NCI-H446 (cell line): ENCODE data around the gene GPR17.

ENCODE experiments used
- DNase-seq, 2 experiments: peaks; one replicate each; lab custom pipeline; 2025; lab: John Stamatoyannopoulos, UW

GPR17 gene

GRCh38 chr2:127654084-127654837 is 8.3 kb downstream of the GPR17 start:
- DNase-seq, result no peak

DNA sequence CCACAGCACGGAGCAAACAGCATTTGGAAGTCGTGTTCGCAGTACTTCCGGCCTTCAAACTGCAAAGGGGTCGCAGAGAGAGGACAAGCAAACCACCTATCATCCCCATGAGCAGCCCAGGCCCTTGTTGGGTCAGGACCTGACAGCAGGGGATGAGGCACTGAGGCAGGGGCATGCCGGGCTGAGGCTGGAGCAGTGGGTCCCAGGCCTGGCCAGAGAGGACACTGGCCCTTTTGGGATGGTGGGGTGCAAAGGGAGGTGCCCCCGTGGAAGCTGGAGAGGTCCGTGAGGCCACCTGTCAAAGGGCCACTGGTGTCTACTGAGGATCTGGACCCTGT is 8.9 kb downstream of the GPR17 start:
- DNase-seq, result no peak

DNA sequence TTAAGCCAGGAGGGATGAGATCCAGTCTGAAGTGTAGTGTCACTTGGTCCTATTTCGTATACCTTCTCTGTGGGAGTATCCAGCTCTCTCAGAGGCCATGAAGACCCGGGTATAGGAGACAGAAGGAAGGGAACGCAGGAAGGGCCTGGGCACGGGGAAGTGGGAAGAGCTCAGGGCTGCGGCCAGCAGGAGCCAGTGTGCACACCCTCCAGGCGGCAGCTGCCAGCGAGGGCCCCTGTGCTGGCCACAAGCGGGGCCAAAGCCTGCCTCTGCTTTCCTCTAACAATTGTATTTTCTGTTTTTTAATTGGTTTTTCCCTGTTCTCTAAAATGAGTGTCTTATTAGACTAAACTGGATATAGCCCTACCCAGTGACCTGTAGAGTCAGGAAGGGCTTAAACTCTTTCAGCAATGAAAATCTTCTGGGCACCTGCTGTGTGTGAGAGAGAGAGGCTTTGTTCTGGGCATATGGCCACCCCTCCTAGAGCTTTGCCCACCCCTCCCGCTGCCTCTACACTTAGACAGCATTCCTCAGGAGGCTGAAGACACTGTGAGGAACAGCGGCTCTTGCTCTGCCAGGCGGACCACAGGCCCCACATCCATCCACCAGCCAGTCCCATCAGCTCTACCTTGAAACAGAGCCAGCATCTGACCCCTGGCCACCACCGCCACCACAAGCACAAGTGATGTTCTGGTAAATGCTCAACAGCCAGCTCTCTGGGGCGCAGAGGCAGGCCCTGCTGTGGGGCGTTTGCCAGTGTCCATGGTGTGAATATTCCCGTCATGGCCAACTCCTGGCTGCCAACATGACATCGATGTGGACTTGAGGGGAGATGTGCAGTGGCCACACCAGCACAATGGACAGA is 9.5 kb downstream of the GPR17 start:
- DNase-seq, result no peak

- DNase-seq, result no peak
Observed at GRCh38 chr2:127656569-127657231, 10.7 kb downstream of the GPR17 start.

DNA sequence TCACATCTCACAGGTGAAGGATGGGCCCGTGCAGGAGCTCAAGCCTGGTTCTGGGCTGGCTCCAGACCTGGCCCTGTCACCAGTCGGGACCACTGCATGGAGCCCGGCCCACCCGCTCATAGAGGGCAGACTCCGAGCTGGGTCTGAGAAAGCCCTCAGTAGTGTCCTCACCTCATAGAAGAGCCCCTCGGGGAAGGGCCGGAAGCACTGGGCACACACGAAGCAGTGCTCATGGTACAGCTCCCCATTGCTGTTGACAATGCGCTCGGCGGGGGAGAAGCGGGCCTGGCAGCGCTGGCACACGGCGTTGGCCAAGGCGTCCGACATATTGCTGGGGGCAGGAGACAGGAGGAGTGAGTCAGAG is 11.3 kb downstream of the GPR17 start:
- no peak for DNase-seq

DNA sequence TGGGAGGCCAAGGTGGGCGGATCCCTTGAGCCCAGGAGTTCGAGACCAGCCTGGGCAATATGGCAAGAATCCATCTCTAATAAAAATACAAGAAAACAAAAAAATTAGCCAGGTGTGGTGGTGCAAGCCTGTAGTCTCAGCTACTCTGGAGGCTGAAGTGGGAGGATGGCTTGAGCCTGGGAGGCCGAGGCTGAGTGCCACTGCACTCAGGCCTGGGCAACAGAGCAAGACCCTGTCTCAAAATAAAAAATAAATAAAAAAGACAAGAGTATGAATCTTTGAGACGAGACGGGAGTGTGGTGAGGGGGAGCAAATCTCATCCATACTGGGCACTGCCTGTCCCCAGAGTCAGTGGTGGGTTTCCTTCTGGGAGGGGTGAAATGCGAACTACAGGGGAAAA is 12.2 kb downstream of the GPR17 start:
- no peak for DNase-seq

DNA sequence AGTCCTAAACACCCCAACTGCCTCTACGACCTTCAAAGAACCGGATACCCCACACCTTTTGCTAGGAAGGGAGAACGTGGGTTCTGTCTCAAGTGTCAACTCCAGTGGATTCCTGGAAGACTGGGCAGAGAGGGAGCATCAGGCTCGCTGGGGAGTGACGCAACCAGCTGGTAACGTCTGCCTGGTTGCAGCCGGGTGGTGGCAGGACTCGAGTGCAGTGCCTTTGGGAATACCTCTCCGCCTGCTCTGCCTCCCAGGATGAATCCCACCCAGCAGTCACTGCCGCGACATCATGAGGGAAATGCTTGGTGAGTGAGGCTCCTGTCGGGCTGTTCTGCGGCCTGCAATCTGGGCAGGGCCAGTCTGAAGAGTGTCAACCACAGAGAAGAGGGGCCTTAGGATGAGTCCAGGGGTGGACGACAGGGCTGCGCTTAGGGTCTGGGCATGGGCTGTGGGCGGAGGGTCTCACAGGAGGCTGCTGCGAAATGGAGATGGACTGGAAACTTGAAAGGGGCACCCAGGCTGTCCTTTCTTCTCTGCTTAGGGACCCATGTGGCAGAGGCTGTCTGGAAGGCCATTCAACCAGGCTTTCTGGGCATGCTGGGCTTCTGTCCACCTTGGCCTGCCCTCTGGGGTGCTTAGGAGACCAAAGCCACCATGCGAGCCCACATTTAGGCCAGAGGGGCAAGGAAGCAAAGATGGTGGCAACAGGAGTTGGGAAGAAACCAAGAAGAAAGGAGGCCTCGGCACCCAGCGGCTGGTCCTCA is 12.9 kb downstream of the GPR17 start:
- DNase-seq, result no peak

DNA sequence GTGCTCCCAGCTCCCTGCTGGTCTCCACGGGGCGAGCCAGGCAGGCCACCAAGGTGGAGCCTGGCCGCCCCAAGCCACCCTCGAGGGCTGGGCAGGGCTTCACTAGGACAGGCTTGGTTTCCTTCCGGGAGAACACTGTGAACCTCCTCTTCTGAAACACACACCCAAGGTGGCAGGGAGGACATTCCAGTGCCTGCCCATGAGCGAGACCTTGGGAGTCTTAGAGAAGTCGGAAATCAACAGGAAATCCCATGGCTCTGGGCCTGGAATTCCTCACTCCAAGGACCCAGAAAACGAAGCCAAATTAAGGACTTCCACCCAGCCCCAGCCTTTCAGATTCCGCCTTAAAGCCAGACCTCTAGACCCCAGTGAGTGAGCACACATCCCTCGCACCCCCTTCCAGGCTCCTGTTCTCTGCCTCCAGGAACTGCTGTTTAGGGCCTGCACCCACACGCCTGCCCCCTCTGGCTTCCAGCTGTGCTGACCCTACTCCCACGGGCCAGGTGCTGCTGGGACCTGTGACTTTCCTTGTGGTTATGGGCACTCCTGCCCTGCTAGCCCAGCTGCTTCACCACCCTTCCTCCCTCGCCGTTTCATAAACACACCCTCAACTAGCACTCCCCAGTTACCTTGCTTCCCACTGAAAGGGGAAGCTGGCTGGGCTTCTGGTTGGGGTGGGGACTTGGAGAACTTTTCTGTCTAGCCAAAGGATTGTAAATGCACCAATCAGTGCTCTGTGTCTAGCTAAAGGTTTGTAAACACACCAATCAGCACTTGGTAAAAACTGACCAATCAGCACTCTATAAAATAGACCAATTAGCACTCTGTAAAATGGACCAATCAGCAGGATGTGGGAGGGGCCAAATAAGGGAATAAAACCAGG is 13.7 kb downstream of the GPR17 start:
- no peak for DNase-seq

DNA sequence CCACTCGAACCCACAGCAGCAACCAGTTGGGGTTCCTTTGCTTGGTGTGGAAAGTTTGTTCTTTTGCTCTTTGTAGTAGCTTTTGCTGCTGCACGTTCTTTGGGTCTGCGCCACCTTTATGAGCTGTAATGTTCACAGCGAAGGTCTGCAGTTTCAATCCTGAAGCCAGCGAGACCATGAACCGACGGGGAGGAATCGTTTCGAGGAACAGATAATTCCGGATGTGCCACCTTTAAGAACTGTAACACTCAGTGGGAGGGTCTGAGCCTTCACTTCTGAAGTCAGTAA is 14.3 kb downstream of the GPR17 start:
- DNase-seq, result no peak

GRCh38 chr2:127661072-127661649 is 15.2 kb downstream of the GPR17 start:
- no peak for DNase-seq

DNA sequence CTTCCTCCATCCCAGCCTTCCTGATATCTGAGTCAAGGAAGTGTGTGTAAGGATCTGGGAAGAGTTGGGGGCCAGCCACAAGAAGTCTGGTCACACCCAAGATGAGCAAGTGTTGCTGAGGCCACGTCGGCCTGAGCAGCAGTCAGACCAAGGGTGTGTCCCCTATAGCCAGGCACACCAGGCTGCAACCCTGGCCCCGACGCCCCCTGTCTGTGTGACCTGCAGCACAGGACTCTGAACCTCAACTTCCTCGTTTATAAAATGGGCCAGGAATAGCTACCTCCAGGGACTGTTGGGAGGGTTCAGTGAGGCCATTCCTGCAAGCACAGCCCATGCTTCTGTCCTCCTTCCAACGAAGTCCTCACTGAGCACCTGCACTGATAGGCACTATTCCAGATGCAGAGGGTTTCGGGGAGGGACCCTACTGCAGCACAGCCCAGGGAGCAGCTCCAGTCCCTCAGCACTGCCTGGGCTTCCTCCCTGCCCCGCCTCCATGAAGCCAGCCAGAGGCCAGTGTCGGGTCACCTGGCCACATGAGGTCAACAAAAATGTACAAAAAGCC is 16.1 kb downstream of the GPR17 start:
- DNase-seq, result no peak

DNA sequence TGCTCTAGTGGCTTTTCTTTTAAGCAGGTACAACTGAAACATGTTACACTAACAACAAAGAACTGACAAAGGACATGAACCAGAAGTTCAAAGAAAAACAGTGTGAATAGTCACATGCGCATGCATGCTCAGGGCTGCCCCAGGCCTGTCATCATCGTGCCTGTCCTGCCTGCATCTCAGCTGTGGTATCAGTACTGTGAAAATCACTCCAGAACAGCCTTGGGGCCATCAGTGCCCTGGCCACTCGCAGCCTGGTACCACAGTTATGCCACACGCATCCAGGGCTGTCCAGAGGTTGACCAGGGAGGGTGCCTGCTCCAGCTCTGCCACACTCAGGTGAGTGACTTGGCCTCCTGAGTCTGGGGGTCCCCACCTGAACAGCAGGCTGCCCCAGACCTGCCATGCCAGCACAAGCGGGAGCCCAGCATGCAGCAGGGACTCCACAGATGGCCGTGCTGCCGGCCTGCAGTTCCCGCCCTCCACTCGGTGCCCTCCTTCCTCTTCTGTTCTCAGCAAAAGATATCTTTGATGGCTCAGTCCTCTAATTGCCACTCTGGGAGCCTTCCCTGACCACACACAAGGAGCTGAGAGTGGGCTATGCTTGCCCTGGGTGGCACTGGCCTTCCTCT is 17.1 kb downstream of the GPR17 start:
- DNase-seq, result no peak

DNA sequence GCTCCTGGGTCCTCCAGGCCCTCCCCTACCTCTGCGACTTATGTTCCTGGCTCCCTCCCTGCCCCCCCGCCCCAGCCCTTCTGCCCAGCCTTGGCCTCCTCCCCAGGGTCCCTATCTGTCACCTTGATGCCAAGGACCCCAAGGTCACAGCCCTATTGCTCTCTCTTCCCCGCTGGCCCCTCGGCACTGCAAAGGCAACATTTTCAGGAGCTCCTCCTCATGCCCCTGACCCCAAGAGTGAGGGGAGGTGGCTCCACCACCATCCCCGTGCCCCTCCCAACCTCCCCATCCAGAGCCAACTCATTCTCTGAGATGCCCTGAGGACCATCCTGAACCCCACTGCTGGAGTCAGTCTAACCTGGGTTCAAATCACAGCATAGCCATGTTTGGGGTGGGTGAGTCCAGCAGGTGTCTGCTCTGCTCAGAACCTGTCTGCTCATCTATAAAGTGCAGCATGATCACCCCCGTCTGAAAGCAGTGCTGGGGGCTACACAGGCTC is 17.7 kb downstream of the GPR17 start:
- DNase-seq, result no peak

GRCh38 chr2:127664065-127664894 is 18.3 kb downstream of the GPR17 start:
- no peak for DNase-seq

- no peak for DNase-seq
Observed at GRCh38 chr2:127664895-127665225, 18.9 kb downstream of the GPR17 start.

GRCh38 chr2:127665267-127665893 is 19.4 kb downstream of the GPR17 start:
- DNase-seq, result no peak

DNA sequence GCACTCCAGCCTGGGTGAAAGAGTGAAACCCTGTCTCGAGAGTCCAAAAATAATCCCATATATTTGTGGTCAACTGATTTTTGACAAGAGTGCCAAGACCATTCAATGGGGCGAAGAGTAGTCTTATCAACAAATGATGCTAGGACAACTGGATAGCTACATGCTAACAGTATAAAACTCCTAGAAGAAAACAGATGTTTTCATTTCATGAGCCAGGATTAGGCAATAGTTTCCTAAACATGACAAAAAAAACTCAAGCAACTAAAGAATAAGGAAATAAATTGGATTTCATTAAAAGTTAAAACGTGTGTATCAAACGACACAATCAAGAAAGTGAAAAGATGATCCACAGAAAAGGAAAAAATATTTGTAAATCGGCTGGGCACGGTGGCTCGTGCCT is 23.1 kb downstream of the GPR17 start:
- DNase-seq, result no peak

DNA sequence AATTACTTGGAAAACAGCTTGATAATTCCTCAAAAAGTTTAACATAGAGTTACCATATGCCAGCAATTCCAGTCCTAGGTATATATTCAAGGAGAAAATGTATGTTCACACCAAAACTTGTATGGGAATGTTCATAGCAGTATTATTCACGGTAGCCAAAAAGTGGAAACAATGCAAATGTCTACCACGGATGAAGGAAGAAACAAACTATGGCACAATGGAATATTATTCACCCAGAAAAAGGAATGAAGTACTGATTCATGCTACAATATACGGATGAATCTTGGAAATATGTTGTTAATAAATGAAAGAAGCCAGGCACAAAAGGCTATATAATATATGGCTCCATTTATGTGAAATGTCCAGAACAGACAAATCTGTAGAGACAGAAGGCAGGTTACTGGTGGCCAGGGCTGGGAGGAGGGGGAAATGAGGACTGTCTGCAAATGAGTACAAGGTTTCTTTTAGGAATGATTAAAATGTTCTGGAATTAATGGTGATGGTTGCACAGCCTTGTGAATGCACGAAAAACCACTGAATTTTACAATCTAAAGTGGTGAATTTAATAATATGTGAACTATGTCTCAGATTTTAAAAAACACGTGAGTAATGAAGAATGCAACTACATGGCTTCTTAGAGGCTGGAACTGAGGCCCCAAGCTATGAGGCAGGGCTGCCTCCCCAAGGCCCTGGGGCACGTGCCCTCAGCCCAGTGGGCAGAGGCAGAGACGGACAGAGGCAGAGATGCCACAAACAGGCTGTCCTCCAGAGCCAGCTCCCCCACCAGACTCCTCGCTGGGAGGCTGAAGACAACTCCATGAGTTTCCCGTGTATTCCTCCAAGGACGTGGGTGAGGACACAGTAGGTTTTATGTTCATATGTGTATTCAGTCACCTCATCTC is 24.4 kb downstream of the GPR17 start:
- DNase-seq, result no peak
